G401 (cell line): ENCODE data around the gene PPID. TPM values are rescaled to one million over a fixed set of nuclear protein-coding genes. Genes with fewer than 3 reads are reported as not detected.
"Not testable (repeated sequence)": the region's sequence is repeated elsewhere in the genome, so short reads cannot be mapped to it uniquely, and the experiment has no call there.

Source experiments
- DNase-seq: peaks from one replicate; pipeline ENCODE4 v3.0.0-alpha.2; 2015; ENCODE audit warnings: low spot score
- in situ Hi-C: cut with HindIII; loops from 2 replicates; pipeline ENCODE4 v1.10.0; 2016; ENCODE audit warnings: low sequenced_read_pairs, mixed read lengths
- total RNA-seq: library from RNA; depleted of rRNA; stranded (reverse); fragments of >200 nt; shearing (Covaris generic); gene quantifications from 2 replicates; pipeline ENCODE4 v1.2.3, GENCODE V29; 2014; rRNA removed

PPID gene
- 4.0 and 4.5 TPM in 2 replicates for total RNA-seq

- in situ Hi-C loops = no loop called here
- peak; percentile 84 for DNase-seq
Observed at GRCh38 chr4:158722917-158723793, at the start of gene PPID. TSS of gene PPID (minus strand) at chr4:158723396. CDS start at chr4:158723288, 108 bp downstream.

- no peak for DNase-seq
- in situ Hi-C loops = no loop called here
Observed at GRCh38 chr4:158771776-158772175, 48.6 kb upstream of the PPID start.

GRCh38 chr4:158770671-158771070 is 47.5 kb upstream of the PPID start:
- no peak for DNase-seq
- in situ Hi-C loops = no loop called here

- DNase-seq = peak; percentile 54
- in situ Hi-C loops = no loop called here
Observed at GRCh38 chr4:158769175-158769921, 46.2 kb upstream of the PPID start.

GRCh38 chr4:158768555-158769174 is 45.5 kb upstream of the PPID start, which contains the start of gene FNIP2:
TSS of gene FNIP2 (plus strand) at chr4:158769026. CDS start at chr4:158769213, 187 bp downstream.
- DNase-seq = peak; percentile 84
- in situ Hi-C loops = no loop called here

GRCh38 chr4:158767451-158767850 is 44.3 kb upstream of the PPID start:
- in situ Hi-C loops = no loop called here

GRCh38 chr4:158766434-158767044 is 43.3 kb upstream of the PPID start:
- in situ Hi-C loops = no loop called here
- no peak for DNase-seq

More at GRCh38 chr4:158767451-158767850, 44.3 kb upstream of the PPID start:
- no peak for DNase-seq

GRCh38 chr4:158763462-158763861 is 40.3 kb upstream of the PPID start:
- in situ Hi-C loops = no loop called here
- DNase-seq = no peak

- no peak for DNase-seq
- in situ Hi-C loops = no loop called here
Observed at GRCh38 chr4:158762553-158762952, 39.4 kb upstream of the PPID start.

GRCh38 chr4:158760866-158761265 is 37.7 kb upstream of the PPID start:
- in situ Hi-C loops = no loop called here
- DNase-seq = no peak

GRCh38 chr4:158759539-158759938 is 36.3 kb upstream of the PPID start:
- in situ Hi-C loops = not testable (repeated sequence)

GRCh38 chr4:158758703-158759102 is 35.5 kb upstream of the PPID start:
- no peak for DNase-seq
- in situ Hi-C loops = no loop called here

More at GRCh38 chr4:158759539-158759938, 36.3 kb upstream of the PPID start:
- DNase-seq = not testable (repeated sequence)

GRCh38 chr4:158758142-158758541 is 34.9 kb upstream of the PPID start:
- in situ Hi-C loops = no loop called here

GRCh38 chr4:158756588-158756987 is 33.4 kb upstream of the PPID start:
- in situ Hi-C loops = no loop called here

More at GRCh38 chr4:158758142-158758541, 34.9 kb upstream of the PPID start:
- DNase-seq = no peak

GRCh38 chr4:158755819-158756218 is 32.6 kb upstream of the PPID start:
- in situ Hi-C loops = not testable (repeated sequence)

More at GRCh38 chr4:158756588-158756987, 33.4 kb upstream of the PPID start:
- DNase-seq = no peak

GRCh38 chr4:158754385-158755180 is 31.4 kb upstream of the PPID start:
- no peak for DNase-seq
- in situ Hi-C loops = no loop called here

More at GRCh38 chr4:158755819-158756218, 32.6 kb upstream of the PPID start:
- DNase-seq = not testable (repeated sequence)

GRCh38 chr4:158750379-158750778 is 27.2 kb upstream of the PPID start:
- in situ Hi-C loops = no loop called here
- DNase-seq = no peak

GRCh38 chr4:158746537-158746936 is 23.3 kb upstream of the PPID start:
- DNase-seq, in situ Hi-C loops: not testable (repeated sequence)
